Ishikawa (cell line): ENCODE data around the gene NEDD4L.

Source experiments
- CEBPB ChIP-seq: IDR thresholded peaks from 2 replicates; pipeline ENCODE4 v1.6.1; 2012
- EP300 ChIP-seq: IDR thresholded peaks from 2 replicates; pipeline ENCODE4 v1.6.1; 2012; ENCODE audit warnings: borderline replicate concordance
- FOXM1 ChIP-seq: IDR thresholded peaks from 2 replicates; pipeline ENCODE4 v1.6.1; 2012; ENCODE audit warnings: low read depth, borderline replicate concordance
- NFIC ChIP-seq: IDR thresholded peaks from 2 replicates; pipeline ENCODE4 v1.6.1; 2012
- TEAD4 ChIP-seq: IDR thresholded peaks from 2 replicates; pipeline ENCODE4 v1.6.1; 2012
- YY1 ChIP-seq: IDR thresholded peaks from 2 replicates; pipeline ENCODE4 v1.6.1; 2012; ENCODE audit warnings: low read depth
- ZBTB7A ChIP-seq: IDR thresholded peaks from 2 replicates; pipeline ENCODE4 v1.6.1; 2012; ENCODE audit warnings: low read depth
- TF ChIP-seq, protein P1 (sequence below): IDR thresholded peaks from 2 replicates; pipeline ENCODE4 v1.6.1; 2012; ENCODE audit warnings: low read depth, mild to moderate bottlenecking
- TF ChIP-seq, protein P2 (sequence below): IDR thresholded peaks from 2 replicates; pipeline ENCODE4 v1.6.1; 2012

DNA sequence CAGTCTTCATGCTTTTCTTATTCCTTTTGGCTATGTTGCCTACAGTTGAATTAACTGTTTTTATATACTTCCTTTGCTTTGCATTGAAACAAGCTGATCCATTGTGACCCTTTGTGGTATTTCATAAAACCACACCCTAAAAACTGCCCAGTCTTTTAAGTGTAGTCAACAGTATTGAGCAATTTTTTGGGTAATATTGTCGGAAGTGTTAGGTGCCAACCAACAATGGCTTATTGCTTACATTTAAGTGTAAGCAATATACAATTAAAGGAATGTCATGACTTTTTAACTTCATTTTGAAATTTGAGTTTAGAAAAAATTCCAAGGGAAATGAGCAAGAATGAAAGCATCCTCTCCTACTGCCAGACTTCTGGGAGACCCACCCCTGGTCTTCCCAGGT lies 174.1 kb downstream of the NEDD4L start:
- TF ChIP-seq TEAD4 (no peak; the same call in 1 of the 2 replicates), CEBPB (peak; percentile 72), FOXM1 (no peak), EP300 (no peak), YY1 (no peak), NFIC (no peak), ZBTB7A (no peak)
- TF ChIP-seq, protein P1, sequence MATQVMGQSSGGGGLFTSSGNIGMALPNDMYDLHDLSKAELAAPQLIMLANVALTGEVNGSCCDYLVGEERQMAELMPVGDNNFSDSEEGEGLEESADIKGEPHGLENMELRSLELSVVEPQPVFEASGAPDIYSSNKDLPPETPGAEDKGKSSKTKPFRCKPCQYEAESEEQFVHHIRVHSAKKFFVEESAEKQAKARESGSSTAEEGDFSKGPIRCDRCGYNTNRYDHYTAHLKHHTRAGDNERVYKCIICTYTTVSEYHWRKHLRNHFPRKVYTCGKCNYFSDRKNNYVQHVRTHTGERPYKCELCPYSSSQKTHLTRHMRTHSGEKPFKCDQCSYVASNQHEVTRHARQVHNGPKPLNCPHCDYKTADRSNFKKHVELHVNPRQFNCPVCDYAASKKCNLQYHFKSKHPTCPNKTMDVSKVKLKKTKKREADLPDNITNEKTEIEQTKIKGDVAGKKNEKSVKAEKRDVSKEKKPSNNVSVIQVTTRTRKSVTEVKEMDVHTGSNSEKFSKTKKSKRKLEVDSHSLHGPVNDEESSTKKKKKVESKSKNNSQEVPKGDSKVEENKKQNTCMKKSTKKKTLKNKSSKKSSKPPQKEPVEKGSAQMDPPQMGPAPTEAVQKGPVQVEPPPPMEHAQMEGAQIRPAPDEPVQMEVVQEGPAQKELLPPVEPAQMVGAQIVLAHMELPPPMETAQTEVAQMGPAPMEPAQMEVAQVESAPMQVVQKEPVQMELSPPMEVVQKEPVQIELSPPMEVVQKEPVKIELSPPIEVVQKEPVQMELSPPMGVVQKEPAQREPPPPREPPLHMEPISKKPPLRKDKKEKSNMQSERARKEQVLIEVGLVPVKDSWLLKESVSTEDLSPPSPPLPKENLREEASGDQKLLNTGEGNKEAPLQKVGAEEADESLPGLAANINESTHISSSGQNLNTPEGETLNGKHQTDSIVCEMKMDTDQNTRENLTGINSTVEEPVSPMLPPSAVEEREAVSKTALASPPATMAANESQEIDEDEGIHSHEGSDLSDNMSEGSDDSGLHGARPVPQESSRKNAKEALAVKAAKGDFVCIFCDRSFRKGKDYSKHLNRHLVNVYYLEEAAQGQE, result no peak
- TF ChIP-seq, protein P2, sequence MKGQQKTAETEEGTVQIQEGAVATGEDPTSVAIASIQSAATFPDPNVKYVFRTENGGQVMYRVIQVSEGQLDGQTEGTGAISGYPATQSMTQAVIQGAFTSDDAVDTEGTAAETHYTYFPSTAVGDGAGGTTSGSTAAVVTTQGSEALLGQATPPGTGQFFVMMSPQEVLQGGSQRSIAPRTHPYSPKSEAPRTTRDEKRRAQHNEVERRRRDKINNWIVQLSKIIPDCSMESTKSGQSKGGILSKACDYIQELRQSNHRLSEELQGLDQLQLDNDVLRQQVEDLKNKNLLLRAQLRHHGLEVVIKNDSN, result no peak
